ENCODE results near the gene RNU1-3.
"Not testable (repeated sequence)": the region's sequence is repeated elsewhere in the genome, so short reads cannot be mapped to it uniquely, and the experiment has no call there.

Gene RNU1-3

DNA sequence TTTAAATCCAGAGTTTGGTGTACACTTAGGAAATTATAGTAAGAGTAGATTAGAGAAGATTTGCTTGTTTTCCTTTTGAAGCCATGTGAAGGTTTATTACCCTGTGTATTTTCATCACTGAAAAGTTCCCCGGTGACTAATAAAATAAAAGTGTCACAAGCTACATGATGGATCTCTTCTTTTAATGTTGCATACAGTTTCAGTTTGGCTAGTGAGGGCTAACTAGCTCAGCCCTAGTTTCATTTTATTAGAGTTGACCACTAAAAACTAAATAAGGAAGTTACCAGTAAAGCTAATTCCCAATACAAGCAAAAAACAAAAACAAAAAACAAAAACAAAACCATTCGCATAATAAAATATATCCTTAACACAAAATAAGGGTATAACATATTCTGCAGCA is 17.4 kb upstream of the RNU1-3 start:
- H3K4me1 Mint-ChIP-seq (ENCODE audit: low read depth); H3K27ac Mint-ChIP-seq; H3K36me3 Mint-ChIP-seq (ENCODE audit: low read depth); H3K9me3 Mint-ChIP-seq; H3K4me3 Mint-ChIP-seq: not testable (repeated sequence)
- H3K27me3 Mint-ChIP-seq (ENCODE audit: low read depth) = peaks cover 18% of the 10 kb centered on the region

- H3K36me3 Mint-ChIP-seq (ENCODE audit: low read depth); H3K9me3 Mint-ChIP-seq; H3K27ac Mint-ChIP-seq; H3K4me3 Mint-ChIP-seq; H3K4me1 Mint-ChIP-seq (ENCODE audit: low read depth): not testable (repeated sequence)
- peaks cover 31% of the 10 kb centered on the region for H3K27me3 Mint-ChIP-seq (ENCODE audit: low read depth)
These were observed 16.1 kb upstream of the RNU1-3 start for GRCh38 chr1:16682803-16683202.

DNA sequence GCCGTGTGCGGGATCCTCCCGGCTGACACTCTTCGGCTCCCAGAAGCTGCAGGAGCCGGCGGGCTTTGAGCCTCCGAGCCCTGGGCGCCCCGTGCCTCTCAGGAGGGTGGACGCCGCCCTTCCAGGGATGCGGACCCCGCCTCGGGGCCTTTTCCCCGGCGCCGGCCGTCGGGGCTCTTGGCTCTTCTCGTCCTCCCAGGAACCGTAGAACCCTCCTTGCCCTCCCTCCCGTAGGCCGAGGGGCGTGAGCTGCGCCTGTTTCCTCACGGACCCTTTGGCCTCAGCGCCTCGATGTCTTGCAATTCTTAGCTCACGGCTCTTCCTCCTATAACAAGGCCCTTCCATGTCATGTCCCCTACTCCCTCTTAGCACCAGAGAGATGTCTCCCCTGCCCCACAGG is 13.6 kb upstream of the RNU1-3 start:
- H3K27ac Mint-ChIP-seq; H3K36me3 Mint-ChIP-seq (ENCODE audit: low read depth); H3K4me3 Mint-ChIP-seq; H3K4me1 Mint-ChIP-seq (ENCODE audit: low read depth); H3K9me3 Mint-ChIP-seq: not testable (repeated sequence)
- H3K27me3 Mint-ChIP-seq (ENCODE audit: low read depth) = peaks cover 31% of the 10 kb centered on the region

- no peaks in the 10 kb centered on the region for H3K9me3 Mint-ChIP-seq
These were observed 11.0 kb upstream of the RNU1-3 start for GRCh38 chr1:16677552-16678431.

GRCh38 chr1:16676661-16677523 is 10.1 kb upstream of the RNU1-3 start:
- not testable (repeated sequence) for H3K9me3 Mint-ChIP-seq; H3K27ac Mint-ChIP-seq; H3K36me3 Mint-ChIP-seq (ENCODE audit: low read depth); H3K4me1 Mint-ChIP-seq (ENCODE audit: low read depth); H3K4me3 Mint-ChIP-seq
- H3K27me3 Mint-ChIP-seq (ENCODE audit: low read depth) = peaks cover 31% of the 10 kb centered on the region

More at GRCh38 chr1:16677552-16678431, 11.0 kb upstream of the RNU1-3 start:
- Mint-ChIP-seq H3K27ac (no peak overlapping the region), H3K36me3 (ENCODE audit: low read depth) (no peaks in the 10 kb centered on the region), H3K4me1 (ENCODE audit: low read depth) (no peaks in the 10 kb centered on the region), H3K4me3 (no peak overlapping the region), H3K27me3 (ENCODE audit: low read depth) (peaks cover 31% of the 10 kb centered on the region)

DNA sequence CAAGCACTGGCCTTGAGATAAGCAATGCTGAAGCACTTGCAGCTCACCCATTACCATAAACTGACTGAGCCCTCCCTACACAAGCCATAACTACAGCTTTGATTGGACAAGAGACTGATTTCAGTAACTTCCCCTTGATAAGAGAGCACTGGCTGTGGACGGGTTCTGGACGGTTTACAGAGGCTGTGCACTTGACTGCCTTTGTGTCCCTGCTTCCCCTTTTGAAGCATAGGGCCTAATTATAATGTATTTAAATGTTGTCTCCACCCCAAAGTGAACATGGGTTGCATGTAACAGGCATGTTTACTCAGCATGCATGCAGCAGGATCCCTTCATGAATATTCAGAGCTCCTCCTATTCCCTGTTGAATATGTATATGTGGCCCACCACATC is 8.4 kb upstream of the RNU1-3 start:
- H3K27ac Mint-ChIP-seq; H3K4me1 Mint-ChIP-seq (ENCODE audit: low read depth); H3K4me3 Mint-ChIP-seq; H3K9me3 Mint-ChIP-seq; H3K36me3 Mint-ChIP-seq (ENCODE audit: low read depth): not testable (repeated sequence)
- peaks cover 27% of the 10 kb centered on the region for H3K27me3 Mint-ChIP-seq (ENCODE audit: low read depth)

DNA sequence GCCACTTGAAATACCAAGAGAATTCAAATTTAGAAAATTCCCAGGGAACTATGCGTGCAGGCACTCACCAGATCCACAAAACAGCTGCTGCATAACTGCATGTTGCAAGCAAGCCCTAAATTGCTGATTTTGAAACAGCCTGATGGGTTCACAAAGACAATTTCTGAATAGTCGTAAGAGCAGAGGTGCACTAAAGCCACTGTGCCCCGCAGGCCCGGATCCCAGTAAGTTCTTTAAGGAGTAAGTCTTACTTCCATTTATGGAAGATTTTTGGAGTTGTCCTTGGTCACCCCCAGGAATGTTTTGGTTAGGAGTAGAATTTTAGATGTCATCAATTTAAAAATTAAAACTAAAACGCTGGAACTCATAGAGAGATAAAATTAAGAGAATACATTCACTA is 7.2 kb upstream of the RNU1-3 start:
- H3K36me3 Mint-ChIP-seq (ENCODE audit: low read depth); H3K4me3 Mint-ChIP-seq; H3K4me1 Mint-ChIP-seq (ENCODE audit: low read depth); H3K9me3 Mint-ChIP-seq; H3K27ac Mint-ChIP-seq: not testable (repeated sequence)
- peaks cover 19% of the 10 kb centered on the region for H3K27me3 Mint-ChIP-seq (ENCODE audit: low read depth)

GRCh38 chr1:16665836-16666235 is 912 bp downstream of the RNU1-3 start:
- not testable (repeated sequence) for H3K27ac Mint-ChIP-seq; H3K4me3 Mint-ChIP-seq; H3K36me3 Mint-ChIP-seq (ENCODE audit: low read depth); H3K4me1 Mint-ChIP-seq (ENCODE audit: low read depth); H3K27me3 Mint-ChIP-seq (ENCODE audit: low read depth); H3K9me3 Mint-ChIP-seq

DNA sequence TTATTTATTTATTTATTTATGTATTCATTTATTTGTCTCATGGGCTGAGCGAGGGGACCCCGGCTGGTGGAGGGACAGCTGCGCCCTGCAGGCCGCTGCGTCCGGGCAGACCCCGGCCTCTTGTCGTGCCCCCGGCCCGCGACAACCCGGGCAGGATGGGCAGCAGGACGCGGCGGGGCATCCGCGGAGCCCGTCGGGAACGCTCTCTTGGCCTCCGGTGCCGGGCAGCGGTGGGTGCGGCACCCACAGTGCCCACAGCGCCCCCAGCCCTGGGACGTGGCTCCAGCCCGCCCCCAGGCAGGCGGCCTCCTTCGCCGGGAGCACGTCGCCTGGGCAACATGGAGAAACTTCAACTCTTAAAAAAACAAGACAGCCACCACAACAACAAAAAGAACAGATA is 8.5 kb downstream of the RNU1-3 start:
- not testable (repeated sequence) for H3K27me3 Mint-ChIP-seq (ENCODE audit: low read depth); H3K9me3 Mint-ChIP-seq; H3K4me1 Mint-ChIP-seq (ENCODE audit: low read depth); H3K36me3 Mint-ChIP-seq (ENCODE audit: low read depth); H3K27ac Mint-ChIP-seq; H3K4me3 Mint-ChIP-seq

DNA sequence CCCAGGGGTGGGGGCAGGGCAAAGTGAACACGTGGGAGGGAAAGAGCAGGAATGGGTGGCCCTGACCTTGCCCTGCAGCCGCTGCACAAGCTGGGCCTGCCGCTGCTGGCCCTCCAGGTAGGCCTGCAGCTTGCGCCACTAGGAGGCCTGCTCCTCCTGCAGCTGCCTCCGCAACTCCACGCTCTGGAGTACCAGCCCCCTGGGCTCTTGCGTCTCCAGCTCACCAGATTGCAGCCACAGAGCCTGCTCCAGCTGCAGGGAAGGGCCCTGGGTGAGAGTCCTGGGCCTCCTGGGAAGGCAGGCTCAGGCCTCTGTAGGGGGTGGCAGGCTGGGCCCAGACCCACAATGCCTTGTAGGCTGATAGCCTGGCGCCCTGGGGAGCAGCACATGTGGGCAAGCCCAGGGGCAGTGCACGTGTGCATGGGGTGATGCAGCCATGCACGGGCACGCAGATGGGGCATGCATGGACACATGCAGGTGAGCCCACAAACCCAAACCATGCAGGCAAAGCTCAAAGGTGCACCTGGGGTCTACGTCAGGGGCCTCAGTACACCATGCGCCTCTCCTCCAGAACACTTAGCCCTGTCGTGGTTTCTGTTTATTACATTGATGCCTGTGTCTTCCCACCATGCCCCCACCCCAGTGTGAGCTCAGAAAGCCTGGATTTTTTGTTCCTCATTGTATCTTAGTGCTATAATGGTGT is 9.6 kb downstream of the RNU1-3 start:
- H3K9me3 Mint-ChIP-seq; H3K4me1 Mint-ChIP-seq (ENCODE audit: low read depth); H3K27me3 Mint-ChIP-seq (ENCODE audit: low read depth); H3K36me3 Mint-ChIP-seq (ENCODE audit: low read depth); H3K4me3 Mint-ChIP-seq; H3K27ac Mint-ChIP-seq: not testable (repeated sequence)

GRCh38 chr1:16656574-16656973 is 10.2 kb downstream of the RNU1-3 start:
- H3K36me3 Mint-ChIP-seq (ENCODE audit: low read depth); H3K4me3 Mint-ChIP-seq; H3K27ac Mint-ChIP-seq; H3K9me3 Mint-ChIP-seq; H3K4me1 Mint-ChIP-seq (ENCODE audit: low read depth); H3K27me3 Mint-ChIP-seq (ENCODE audit: low read depth): not testable (repeated sequence)

GRCh38 chr1:16651560-16651959 is 15.2 kb downstream of the RNU1-3 start:
- H3K36me3 Mint-ChIP-seq (ENCODE audit: low read depth); H3K27me3 Mint-ChIP-seq (ENCODE audit: low read depth); H3K27ac Mint-ChIP-seq; H3K4me1 Mint-ChIP-seq (ENCODE audit: low read depth); H3K4me3 Mint-ChIP-seq; H3K9me3 Mint-ChIP-seq: not testable (repeated sequence)

GRCh38 chr1:16649960-16650359 is 16.8 kb downstream of the RNU1-3 start:
- H3K27ac Mint-ChIP-seq; H3K4me1 Mint-ChIP-seq (ENCODE audit: low read depth); H3K9me3 Mint-ChIP-seq; H3K4me3 Mint-ChIP-seq; H3K27me3 Mint-ChIP-seq (ENCODE audit: low read depth); H3K36me3 Mint-ChIP-seq (ENCODE audit: low read depth): not testable (repeated sequence)

DNA sequence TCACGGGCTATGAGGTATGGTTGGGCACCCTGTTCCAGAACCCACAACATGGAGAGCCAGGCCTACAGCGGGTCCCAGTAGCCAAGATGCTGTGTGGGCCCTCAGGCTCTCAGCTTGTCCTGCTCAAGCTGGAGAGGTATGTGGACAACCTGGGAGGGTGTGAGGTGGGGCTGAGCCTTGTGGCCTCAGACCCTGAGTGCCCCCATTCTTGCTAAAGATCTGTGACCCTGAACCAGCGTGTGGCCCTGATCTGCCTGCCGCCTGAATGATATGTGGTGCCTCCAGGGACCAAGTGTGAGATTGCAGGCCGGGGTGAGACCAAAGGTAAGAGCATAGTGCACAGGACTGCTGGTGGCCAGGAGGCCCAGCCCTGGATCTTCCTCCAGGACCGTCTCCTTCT is 17.4 kb downstream of the RNU1-3 start:
- not testable (repeated sequence) for H3K36me3 Mint-ChIP-seq (ENCODE audit: low read depth); H3K27ac Mint-ChIP-seq; H3K4me1 Mint-ChIP-seq (ENCODE audit: low read depth); H3K4me3 Mint-ChIP-seq; H3K9me3 Mint-ChIP-seq; H3K27me3 Mint-ChIP-seq (ENCODE audit: low read depth)

DNA sequence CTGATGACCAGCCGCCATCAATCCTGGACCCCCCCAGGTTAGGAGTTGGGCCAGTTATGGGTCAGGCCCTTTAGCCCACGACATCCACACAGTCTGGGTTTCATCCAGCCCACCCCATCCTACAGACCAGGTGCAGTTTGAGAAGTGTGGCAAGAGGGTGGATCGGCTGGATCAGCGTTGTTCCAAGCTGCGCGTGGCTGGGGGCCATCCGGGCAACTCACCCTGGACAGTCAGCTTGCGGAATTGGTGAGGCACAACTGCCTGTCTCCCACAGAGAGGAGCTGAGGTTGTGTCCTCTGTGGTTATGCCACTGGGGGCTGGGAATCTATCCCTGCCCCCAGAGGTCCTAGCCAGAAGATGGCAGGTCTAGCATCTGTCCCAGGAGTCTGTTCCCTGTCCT is 18.0 kb downstream of the RNU1-3 start:
- H3K27me3 Mint-ChIP-seq (ENCODE audit: low read depth); H3K4me3 Mint-ChIP-seq; H3K9me3 Mint-ChIP-seq; H3K4me1 Mint-ChIP-seq (ENCODE audit: low read depth); H3K27ac Mint-ChIP-seq; H3K36me3 Mint-ChIP-seq (ENCODE audit: low read depth): not testable (repeated sequence)
